PC-9 (cell line): ENCODE data around the gene COL5A1. TPM values are rescaled to one million over a fixed set of nuclear protein-coding genes. Genes with fewer than 3 reads are reported as not detected.

Source experiments
- BruUV-seq: library from RNA; stranded (reverse); fragments of 400-500 nt; replicated peaks from 2 replicates; lab custom pipeline; 2021; lab: Mats Ljungman, UMichigan
- CTCF ChIA-PET: fragments of 300-600 bp; sonication (Branson Sonifier 250); formaldehyde crosslinking; loops from one replicate; lab custom pipeline; 2022; ENCODE audit warnings: antibody characterized with exemption; lab: Charles Lee
- POLR2A ChIA-PET: fragments of 300-600 bp; sonication (Branson Sonifier 250); formaldehyde crosslinking; loops from one replicate; lab custom pipeline; 2022; ENCODE audit warnings: antibody characterized with exemption; ENCODE audit not compliant: unreplicated experiment; lab: Charles Lee
- DNase-seq, 2 experiments: peaks; one replicate each; pipeline versions ENCODE4 v3.0.0 to v3.0.0-alpha.2; 2015 to 2022; ENCODE audit warnings: mixed read lengths in 1 of 2
- H2AFZ ChIP-seq: fragments of 200-600 bp; sonication (generic); 2 replicates; pipeline ENCODE4 v1.8.1; 2017; ENCODE audit warnings: antibody characterized with exemption
- H3F3A ChIP-seq: fragments of 200-600 bp; sonication (generic); 2 replicates; pipeline ENCODE4 v1.8.1; 2017; ENCODE audit warnings: antibody characterized with exemption, mild to moderate bottlenecking, low read depth; ENCODE audit not compliant: insufficient read depth
- H3K27ac ChIP-seq: fragments of 200-600 bp; sonication (generic); 2 replicates; pipeline ENCODE4 v1.6.1; 2016; ENCODE audit warnings: mixed run types
- H3K27me3 ChIP-seq: fragments of 200-600 bp; sonication (generic); 2 replicates; pipeline ENCODE4 v1.6.1; 2016; ENCODE audit warnings: low read depth, mixed run types; ENCODE audit not compliant: insufficient read depth
- H3K36me3 ChIP-seq: fragments of 200-600 bp; sonication (generic); 2 replicates; pipeline ENCODE4 v1.6.1; 2016; ENCODE audit warnings: low read depth, mixed run types
- H3K4me1 ChIP-seq: fragments of 200-600 bp; sonication (generic); replicated peaks from 2 replicates; pipeline ENCODE4 v1.6.1; 2016; ENCODE audit warnings: mixed run types; ENCODE audit not compliant: insufficient read depth
- H3K4me2 ChIP-seq: fragments of 200-600 bp; sonication (generic); 2 replicates; pipeline ENCODE4 v1.6.1; 2017; ENCODE audit warnings: mixed run types
- H3K4me3 ChIP-seq: fragments of 200-600 bp; sonication (generic); 2 replicates; pipeline ENCODE4 v1.6.1; 2016; ENCODE audit warnings: mixed run types
- H3K79me2 ChIP-seq: fragments of 200-600 bp; sonication (generic); 2 replicates; pipeline ENCODE4 v1.6.1; 2017; ENCODE audit warnings: low read depth, mixed run types
- H3K9me2 ChIP-seq: fragments of 200-600 bp; sonication (generic); 2 replicates; pipeline ENCODE4 v1.8.1; 2017; ENCODE audit warnings: mild to moderate bottlenecking; ENCODE audit not compliant: insufficient read depth
- H3K9me3 ChIP-seq: fragments of 200-600 bp; sonication (generic); 2 replicates; pipeline ENCODE4 v1.8.1; 2016; ENCODE audit warnings: low read depth; ENCODE audit not compliant: insufficient read depth
- H4K20me1 ChIP-seq: fragments of 200-600 bp; sonication (generic); 2 replicates; pipeline ENCODE4 v1.8.1; 2017; ENCODE audit not compliant: insufficient read depth
- CTCF ChIP-seq: fragments of 200-600 bp; sonication (generic); conservative IDR thresholded peaks from 2 replicates; pipeline ENCODE4 v1.6.1; 2017; ENCODE audit warnings: mixed run types, antibody characterized with exemption, mild to moderate bottlenecking, moderate library complexity
- EZH2 ChIP-seq: fragments of 200-600 bp; sonication (generic); IDR thresholded peaks from 2 replicates; pipeline ENCODE4 v1.8.0; 2017; ENCODE audit warnings: antibody characterized with exemption, low read depth
- intact Hi-C: fragments of 100-400 bp; cut with micrococcal nuclease; formaldehyde crosslinking; loops from one replicate; pipeline ENCODE4 v1.10.0; 2022; ENCODE audit not compliant: unreplicated experiment
- total RNA-seq: library from RNA; stranded (reverse); gene quantifications from 2 replicates; pipeline ENCODE4 v1.2.3, GENCODE V29; 2021

COL5A1 gene
- total RNA-seq, 1 experiment from 2014 or later: 15.2 TPM

- Histone ChIP-seq H3F3A (no peaks in the 10 kb centered on the region), H3K36me3 (no peaks in the 10 kb centered on the region), H3K9me2 (no peaks in the 10 kb centered on the region), H3K27me3 (peaks cover 52% of the 10 kb centered on the region), H3K4me3 (no peak overlapping the region), H3K79me2 (no peaks in the 10 kb centered on the region), H3K4me1 (no peaks in the 10 kb centered on the region), H3K4me2 (no peak overlapping the region), H3K27ac (no peak overlapping the region), H2AFZ (no peak overlapping the region), H3K9me3 (no peaks in the 10 kb centered on the region), H4K20me1 (no peaks in the 10 kb centered on the region)
- intact Hi-C loops: no loop called here
- DNase-seq: no peak
- ChIA-PET CTCF (no interaction called here), POLR2A (no interaction called here)
- no peak for TF ChIP-seq CTCF
- no peak for TF ChIP-seq EZH2
- no TSS peak for BruUV-seq
Observed at GRCh38 chr9:134731497-134732391, 90.1 kb downstream of the COL5A1 start.

- ChIA-PET CTCF (no interaction called here), POLR2A (no interaction called here)
- Histone ChIP-seq H3K36me3 (no peaks in the 10 kb centered on the region), H3K4me2 (no peak overlapping the region), H3K27me3 (peaks cover 59% of the 10 kb centered on the region), H3K79me2 (no peaks in the 10 kb centered on the region), H3K4me1 (no peaks in the 10 kb centered on the region), H3K9me2 (no peaks in the 10 kb centered on the region), H4K20me1 (no peaks in the 10 kb centered on the region), H3F3A (no peaks in the 10 kb centered on the region), H3K9me3 (no peaks in the 10 kb centered on the region), H3K4me3 (no peak overlapping the region), H2AFZ (no peak overlapping the region), H3K27ac (no peak overlapping the region)
- no peak for DNase-seq
- intact Hi-C loops: no loop called here
- BruUV-seq: no TSS peak
- TF ChIP-seq CTCF: no peak
- no peak for TF ChIP-seq EZH2
Observed at GRCh38 chr9:134732392-134733110, 90.9 kb downstream of the COL5A1 start.

DNA sequence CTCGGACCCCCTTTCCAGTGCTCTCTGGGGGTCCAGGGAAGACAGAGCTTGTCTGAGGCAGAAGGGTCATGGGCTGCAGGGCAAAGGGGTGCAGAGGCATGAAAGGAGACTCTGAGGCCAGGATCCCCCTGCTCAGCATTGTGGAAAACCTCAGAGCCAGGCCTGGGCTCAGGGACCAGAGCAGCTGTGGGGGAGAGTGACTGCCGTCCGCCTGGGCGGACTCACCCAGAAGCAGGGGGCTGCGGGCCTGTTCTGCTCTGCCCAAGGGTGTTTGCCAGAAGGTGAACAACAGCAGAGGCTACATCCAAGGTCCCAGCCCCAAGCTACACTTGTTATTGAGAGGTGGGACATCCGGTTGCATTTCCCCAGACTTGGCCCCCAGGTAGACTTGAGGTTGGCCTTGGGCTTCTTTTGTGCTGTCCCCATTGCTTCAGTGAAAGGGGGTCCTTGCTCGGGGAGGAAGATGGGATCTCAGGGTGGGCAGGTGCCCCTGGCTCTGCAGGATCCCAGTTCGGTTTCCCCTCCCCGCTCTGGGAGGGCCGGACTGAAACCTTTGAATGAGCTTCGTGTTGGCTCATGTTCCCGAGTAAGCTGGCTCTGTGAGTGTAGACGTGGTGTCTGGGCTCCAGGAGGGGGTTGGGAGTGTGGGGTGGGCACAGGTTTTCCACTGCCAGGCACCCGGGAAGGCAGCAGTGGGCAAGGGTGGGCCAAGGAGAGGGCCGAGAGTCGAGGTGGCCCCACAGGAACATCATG is 92.1 kb downstream of the COL5A1 start:
- no peaks in the 10 kb centered on the region for H3F3A ChIP-seq
- intact Hi-C loops: no loop called here
- DNase-seq: no peak
- no peaks in the 10 kb centered on the region for H3K79me2 ChIP-seq
- TF ChIP-seq CTCF: no peak
- no peak for TF ChIP-seq EZH2
- no peaks in the 10 kb centered on the region for H3K36me3 ChIP-seq
- no peaks in the 10 kb centered on the region for H3K4me1 ChIP-seq
- CTCF ChIA-PET: no interaction called here
- H3K27ac ChIP-seq: no peak overlapping the region
- BruUV-seq: no TSS peak
- no peak overlapping the region for H2AFZ ChIP-seq
- H3K4me2 ChIP-seq: no peak overlapping the region
- no peak overlapping the region for H3K4me3 ChIP-seq
- peaks cover 60% of the 10 kb centered on the region for H3K27me3 ChIP-seq
- POLR2A ChIA-PET: no interaction called here
- no peaks in the 10 kb centered on the region for H3K9me2 ChIP-seq
- no peaks in the 10 kb centered on the region for H4K20me1 ChIP-seq
- H3K9me3 ChIP-seq: no peaks in the 10 kb centered on the region
